ENCODE measurements around the gene TBX10.
"Not testable (repeated sequence)": the region's sequence is repeated elsewhere in the genome, so short reads cannot be mapped to it uniquely, and the experiment has no call there.

Gene TBX10

DNA sequence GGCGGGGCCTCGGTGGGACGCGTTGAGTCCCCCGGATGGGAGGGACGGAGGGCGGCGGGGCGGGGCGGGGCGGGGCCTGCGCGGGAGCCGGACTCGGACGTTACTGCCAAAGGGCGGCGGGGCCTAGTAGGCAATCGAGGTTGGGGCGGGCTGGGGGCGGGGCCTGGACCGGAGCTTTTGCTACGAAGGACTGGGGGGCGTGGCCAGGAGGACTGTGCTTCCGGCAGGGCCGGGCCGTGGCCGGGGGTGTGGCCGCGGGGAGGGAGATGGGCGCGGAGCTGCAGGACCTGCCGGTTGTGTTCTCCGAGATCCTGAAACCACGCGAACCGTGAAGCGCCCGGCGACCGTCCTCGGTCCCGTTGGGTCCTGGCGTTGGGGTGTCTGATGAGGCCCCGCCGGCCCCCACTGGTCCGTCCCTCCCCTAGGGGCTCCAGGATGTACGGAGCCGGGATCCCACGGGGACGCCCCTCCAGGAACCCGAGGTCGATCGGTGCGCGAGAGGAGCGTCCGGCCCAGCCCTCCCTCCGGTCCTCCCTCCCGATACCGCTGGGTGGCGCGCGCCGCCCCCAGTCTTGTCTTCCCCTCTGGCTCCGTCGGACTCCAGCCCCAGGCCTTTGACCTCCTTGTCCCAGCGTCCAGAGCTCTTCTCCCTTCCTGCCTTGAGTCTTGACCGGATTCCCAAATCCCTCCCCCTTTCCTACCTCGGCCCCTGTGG, 9.2 kb downstream of the TBX10 start:
- DNase-seq, result peak; percentile 99

DNA sequence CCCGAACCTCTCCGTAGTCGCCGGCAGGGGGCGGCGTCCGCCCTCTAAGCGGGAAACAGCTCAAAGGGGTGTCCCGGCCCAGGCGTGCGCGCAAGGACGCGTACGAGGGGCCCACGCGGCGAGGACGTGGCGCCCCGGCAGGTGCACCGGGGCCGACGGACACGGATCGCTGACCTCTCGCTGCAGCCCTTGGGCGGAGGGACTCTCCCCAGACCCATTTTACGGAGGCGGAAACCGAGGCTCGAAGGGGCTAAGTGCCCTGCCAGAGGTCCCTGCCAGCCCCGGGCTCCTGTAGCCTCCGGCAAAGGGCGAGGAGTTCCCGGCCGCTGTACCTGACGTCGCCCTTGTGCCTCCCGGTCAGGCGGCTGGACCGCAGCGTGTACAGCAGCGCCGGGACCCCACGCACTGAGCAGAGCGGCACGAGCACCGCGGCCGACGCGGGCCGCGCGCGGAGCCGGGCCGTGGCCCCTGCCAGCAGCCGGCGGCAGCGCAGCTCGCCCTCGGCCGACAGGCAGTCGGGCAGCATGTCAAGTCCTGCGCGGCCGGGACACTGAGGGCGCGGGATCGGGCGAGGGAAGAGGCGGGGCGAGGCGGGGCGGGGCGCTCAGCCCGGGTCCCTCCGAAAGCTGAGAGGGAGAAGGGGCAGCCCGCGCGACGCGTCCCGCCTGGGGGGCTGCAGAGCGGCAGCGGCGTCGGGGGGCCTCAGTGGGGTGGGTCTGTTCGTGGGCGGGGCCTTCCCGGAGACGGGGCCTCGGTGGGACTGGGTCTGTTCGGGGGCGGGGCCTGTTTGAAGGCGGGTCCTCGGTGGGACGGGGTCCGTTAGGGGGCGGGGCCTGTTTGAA, 10.0 kb downstream of the TBX10 start, which contains the start of gene NUDT8:
TSS of gene NUDT8 (minus strand) at position 552 of the 842 bp plus-strand sequence. CDS start at position 526, 26 bp downstream.
- peak; percentile 91 for DNase-seq

DNA sequence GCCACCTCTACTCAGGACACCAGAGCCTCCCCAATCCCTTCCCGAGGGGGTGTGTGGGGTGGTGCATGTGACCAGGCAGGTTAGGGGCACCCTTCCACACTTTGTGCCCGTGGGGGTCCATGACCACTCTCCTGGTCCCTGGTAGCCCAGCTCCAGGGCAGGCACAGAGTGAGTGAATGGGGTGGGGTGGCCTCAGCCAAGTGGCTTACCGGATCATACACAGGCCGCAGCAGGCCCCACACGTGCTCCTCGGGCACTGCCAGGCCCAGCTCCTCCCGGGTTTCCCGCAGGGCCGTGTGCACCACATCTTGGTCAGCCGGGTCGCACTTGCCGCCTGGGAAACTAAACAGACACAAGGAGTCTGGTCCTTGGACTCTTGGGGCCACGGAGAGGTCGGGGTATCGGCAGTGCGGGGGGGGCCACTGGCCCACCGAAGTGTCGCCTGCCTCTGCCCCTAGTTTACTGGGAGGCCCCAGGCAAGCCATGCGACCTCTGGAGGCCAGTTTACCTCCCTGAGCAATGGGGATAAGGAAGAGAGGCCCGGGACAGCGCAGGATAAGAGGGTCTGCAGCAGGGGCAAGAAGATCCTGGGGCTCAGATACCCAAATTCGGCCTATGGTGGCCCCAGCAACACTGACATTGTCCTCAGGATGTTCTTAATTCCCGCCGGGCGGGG, 10.7 kb downstream of the TBX10 start:
- DNase-seq, result no peak

GRCh38 chr11:67627812-67628624, 11.5 kb downstream of the TBX10 start:
- DNase-seq, result no peak

DNA sequence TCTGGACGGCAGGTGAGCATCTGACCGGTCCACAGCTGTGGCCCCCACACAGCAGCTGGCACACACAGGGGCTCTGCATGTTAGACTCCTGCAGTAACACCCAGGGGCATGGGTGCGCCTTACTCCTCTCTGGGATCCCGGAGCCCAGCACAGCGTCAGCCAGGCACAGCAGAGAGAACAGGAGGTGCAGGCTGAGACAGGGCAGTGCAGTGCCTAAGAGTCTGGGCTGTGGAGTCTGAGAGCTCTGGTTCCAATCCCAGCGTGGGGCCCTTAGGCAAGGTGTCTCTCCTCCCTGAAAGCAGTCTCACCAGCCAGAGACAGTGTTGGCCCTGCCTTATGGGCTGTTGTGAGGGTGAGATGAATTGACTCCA, 12.1 kb downstream of the TBX10 start:
- no peak for DNase-seq

GRCh38 chr11:67626970-67627369, 12.6 kb downstream of the TBX10 start:
- no peak for DNase-seq

GRCh38 chr11:67626131-67626833, 13.3 kb downstream of the TBX10 start:
- DNase-seq, result not testable (repeated sequence)

DNA sequence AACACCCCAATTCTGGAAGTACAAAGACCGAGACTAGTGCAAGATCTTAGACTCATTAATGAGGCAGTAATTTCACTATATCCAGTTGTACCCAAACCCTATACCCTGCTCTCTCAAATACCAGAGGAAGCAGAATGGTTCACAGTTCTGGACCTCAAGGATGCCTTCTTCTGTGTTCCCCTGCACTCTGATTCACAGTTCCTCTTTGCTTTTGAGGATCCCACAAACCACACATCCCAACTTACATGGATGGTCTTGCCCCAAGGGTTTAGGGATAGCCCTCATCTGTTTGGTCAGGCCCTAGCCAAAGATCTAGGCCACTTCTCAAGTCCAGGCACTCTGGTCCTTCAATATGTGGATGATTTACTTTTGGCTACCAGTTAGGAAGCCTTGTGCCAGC, 15.8 kb downstream of the TBX10 start:
- not testable (repeated sequence) for DNase-seq

GRCh38 chr11:67622905-67623304, 16.7 kb downstream of the TBX10 start:
- not testable (repeated sequence) for DNase-seq

GRCh38 chr11:67621928-67622327, 17.6 kb downstream of the TBX10 start:
- DNase-seq, result not testable (repeated sequence)

DNA sequence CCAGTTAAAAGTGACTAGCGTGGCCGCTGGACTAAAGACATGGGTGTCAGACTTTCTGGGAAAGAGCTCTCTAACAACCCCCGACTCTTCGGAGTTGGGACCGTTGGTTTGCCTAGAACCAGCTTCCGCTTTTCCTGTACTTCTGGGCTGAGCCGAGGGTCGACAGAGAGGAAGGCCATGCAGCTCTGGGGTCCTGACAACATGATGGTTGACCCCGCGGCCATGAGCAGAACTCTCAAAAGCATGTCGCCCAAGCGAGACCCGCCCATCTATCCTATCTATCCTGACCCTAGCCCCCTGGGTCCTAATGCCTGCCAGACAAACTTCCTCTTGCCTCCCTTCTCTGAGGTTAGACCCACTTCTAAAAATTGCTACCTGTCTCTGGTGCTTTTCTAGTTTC, 18.9 kb downstream of the TBX10 start:
- DNase-seq, result not testable (repeated sequence)

DNA sequence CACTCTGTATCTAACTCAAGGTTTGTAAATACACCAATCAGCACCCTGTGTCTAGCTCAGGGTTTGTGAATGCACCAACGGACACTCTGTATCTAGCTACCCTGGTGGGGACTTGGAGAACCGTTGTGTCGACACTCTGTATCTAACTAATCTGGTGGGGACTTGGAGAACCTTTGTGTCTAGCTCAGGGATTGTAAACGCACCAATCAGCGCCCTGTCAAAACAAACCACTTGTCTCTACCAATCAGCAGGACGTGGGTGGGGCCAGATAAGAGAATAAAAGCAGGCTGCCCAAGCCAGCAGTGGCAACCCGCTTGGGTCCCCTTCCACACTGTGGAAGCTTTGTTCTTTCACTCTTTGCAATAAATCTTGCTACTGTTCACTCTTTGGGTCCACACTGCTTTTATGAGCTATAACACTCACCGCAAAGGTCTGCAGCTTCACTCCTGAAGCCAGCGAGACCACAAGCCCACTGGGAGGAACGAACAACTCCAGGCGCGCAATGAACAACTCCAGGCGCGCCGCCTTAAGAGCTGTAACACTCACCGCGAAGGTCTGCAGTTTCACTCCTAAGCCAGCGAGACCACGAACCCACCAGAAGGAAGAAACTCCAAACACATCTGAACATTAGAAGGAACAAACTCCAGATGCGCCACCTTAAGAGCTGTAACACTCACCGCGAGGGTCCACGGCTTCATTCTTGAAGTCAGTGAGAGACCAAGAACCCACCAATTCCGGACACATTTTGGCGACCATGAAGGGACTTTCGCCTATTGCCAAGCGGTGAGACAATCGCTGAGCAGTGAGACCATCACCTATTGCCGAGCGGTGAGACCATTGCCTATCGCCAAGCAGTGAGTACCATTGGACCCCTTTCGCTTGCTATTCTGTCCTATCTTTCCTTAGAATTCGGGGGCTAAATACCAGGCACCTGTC, 19.6 kb downstream of the TBX10 start:
- DNase-seq, result not testable (repeated sequence)

- DNase-seq, result not testable (repeated sequence)
Measured at GRCh38 chr11:67618901-67619659, 20.5 kb downstream of the TBX10 start.

- no peak for DNase-seq
Measured at GRCh38 chr11:67617243-67617953, 22.2 kb downstream of the TBX10 start.

GRCh38 chr11:67616431-67617242, 22.9 kb downstream of the TBX10 start:
- no peak for DNase-seq

GRCh38 chr11:67615728-67616430, 23.7 kb downstream of the TBX10 start:
- peak; percentile 45 for DNase-seq
